ENCODE measurements around the gene SCAMP4.

Gene SCAMP4

GRCh38 chr19:1882786-1883692, 22.2 kb upstream of the SCAMP4 start:
- H3K27ac ChIP-seq (replicated peaks): peak overlapping the region; percentile 77
- TF ChIP-seq POLR2AphosphoS5 (IDR thresholded peaks at IDR 0.05; ENCODE audit: low read depth): no peak
- TF ChIP-seq GABPA (IDR thresholded peaks at IDR 0.05; ENCODE audit: low read depth): no peak
- TF ChIP-seq, protein P1, sequence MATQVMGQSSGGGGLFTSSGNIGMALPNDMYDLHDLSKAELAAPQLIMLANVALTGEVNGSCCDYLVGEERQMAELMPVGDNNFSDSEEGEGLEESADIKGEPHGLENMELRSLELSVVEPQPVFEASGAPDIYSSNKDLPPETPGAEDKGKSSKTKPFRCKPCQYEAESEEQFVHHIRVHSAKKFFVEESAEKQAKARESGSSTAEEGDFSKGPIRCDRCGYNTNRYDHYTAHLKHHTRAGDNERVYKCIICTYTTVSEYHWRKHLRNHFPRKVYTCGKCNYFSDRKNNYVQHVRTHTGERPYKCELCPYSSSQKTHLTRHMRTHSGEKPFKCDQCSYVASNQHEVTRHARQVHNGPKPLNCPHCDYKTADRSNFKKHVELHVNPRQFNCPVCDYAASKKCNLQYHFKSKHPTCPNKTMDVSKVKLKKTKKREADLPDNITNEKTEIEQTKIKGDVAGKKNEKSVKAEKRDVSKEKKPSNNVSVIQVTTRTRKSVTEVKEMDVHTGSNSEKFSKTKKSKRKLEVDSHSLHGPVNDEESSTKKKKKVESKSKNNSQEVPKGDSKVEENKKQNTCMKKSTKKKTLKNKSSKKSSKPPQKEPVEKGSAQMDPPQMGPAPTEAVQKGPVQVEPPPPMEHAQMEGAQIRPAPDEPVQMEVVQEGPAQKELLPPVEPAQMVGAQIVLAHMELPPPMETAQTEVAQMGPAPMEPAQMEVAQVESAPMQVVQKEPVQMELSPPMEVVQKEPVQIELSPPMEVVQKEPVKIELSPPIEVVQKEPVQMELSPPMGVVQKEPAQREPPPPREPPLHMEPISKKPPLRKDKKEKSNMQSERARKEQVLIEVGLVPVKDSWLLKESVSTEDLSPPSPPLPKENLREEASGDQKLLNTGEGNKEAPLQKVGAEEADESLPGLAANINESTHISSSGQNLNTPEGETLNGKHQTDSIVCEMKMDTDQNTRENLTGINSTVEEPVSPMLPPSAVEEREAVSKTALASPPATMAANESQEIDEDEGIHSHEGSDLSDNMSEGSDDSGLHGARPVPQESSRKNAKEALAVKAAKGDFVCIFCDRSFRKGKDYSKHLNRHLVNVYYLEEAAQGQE (IDR thresholded peaks at IDR 0.05; ENCODE audit: insufficient replicate concordance, low read depth): no peak
- TF ChIP-seq SPI1 (IDR thresholded peaks at IDR 0.05; ENCODE audit: borderline replicate concordance, low read depth): no peak
- TF ChIP-seq, protein P2, sequence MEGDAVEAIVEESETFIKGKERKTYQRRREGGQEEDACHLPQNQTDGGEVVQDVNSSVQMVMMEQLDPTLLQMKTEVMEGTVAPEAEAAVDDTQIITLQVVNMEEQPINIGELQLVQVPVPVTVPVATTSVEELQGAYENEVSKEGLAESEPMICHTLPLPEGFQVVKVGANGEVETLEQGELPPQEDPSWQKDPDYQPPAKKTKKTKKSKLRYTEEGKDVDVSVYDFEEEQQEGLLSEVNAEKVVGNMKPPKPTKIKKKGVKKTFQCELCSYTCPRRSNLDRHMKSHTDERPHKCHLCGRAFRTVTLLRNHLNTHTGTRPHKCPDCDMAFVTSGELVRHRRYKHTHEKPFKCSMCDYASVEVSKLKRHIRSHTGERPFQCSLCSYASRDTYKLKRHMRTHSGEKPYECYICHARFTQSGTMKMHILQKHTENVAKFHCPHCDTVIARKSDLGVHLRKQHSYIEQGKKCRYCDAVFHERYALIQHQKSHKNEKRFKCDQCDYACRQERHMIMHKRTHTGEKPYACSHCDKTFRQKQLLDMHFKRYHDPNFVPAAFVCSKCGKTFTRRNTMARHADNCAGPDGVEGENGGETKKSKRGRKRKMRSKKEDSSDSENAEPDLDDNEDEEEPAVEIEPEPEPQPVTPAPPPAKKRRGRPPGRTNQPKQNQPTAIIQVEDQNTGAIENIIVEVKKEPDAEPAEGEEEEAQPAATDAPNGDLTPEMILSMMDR (IDR thresholded peaks at IDR 0.05; ENCODE audit: insufficient read depth, low read length): no peak
- H3K4me3 ChIP-seq (replicated peaks; ENCODE audit: insufficient read depth, low read length): no peak overlapping the region
- no peaks in the 10 kb centered on the region for H3K27me3 ChIP-seq (ENCODE audit: insufficient read depth, poor library complexity, severe bottlenecking)
- no peak for DNase-seq (ENCODE audit: low read depth in 1 of 2, low spot score in 1 of 2)

- Histone ChIP-seq H3K27me3 (ENCODE audit: insufficient read depth, poor library complexity, severe bottlenecking) (no peaks in the 10 kb centered on the region), H3K27ac (replicated peaks) (peak overlapping the region; percentile 77), H3K4me3 (replicated peaks; ENCODE audit: insufficient read depth, low read length) (peak overlapping the region; percentile 93)
- DNase-seq (ENCODE audit: low read depth in 1 of 2, low spot score in 1 of 2): peak in 1 of 2 experiments; percentile 55
- TF ChIP-seq POLR2AphosphoS5 (IDR thresholded peaks at IDR 0.05; ENCODE audit: low read depth): no peak
- TF ChIP-seq, protein P1 (IDR thresholded peaks at IDR 0.05; ENCODE audit: insufficient replicate concordance, low read depth): no peak
- TF ChIP-seq, protein P2 (IDR thresholded peaks at IDR 0.05; ENCODE audit: insufficient read depth, low read length): no peak
- TF ChIP-seq SPI1 (IDR thresholded peaks at IDR 0.05; ENCODE audit: borderline replicate concordance, low read depth): no peak
- no peak for TF ChIP-seq GABPA (IDR thresholded peaks at IDR 0.05; ENCODE audit: low read depth)
Observed at GRCh38 chr19:1883784-1884183, 21.4 kb upstream of the SCAMP4 start.

GRCh38 chr19:1884291-1884718, 20.9 kb upstream of the SCAMP4 start:
- H3K4me3 ChIP-seq (replicated peaks; ENCODE audit: insufficient read depth, low read length): peak overlapping the region; percentile 93
- TF ChIP-seq SPI1 (IDR thresholded peaks at IDR 0.05; ENCODE audit: borderline replicate concordance, low read depth) (no peak), GABPA (IDR thresholded peaks at IDR 0.05; ENCODE audit: low read depth) (no peak)
- TF ChIP-seq, protein P1 (IDR thresholded peaks at IDR 0.05; ENCODE audit: insufficient replicate concordance, low read depth): no peak
- TF ChIP-seq, protein P2 (IDR thresholded peaks at IDR 0.05; ENCODE audit: insufficient read depth, low read length): no peak
- DNase-seq (ENCODE audit: low read depth in 1 of 2, low spot score in 1 of 2): no peak
- no peaks in the 10 kb centered on the region for H3K27me3 ChIP-seq (ENCODE audit: insufficient read depth, poor library complexity, severe bottlenecking)
- peak overlapping the region; percentile 77 for H3K27ac ChIP-seq (replicated peaks)
